A549 (cell line): ENCODE results near the gene USH1C. TPM values are rescaled to one million over a fixed set of nuclear protein-coding genes. Genes with fewer than 3 reads are reported as not detected.

Experiments used
- ATAC-seq, 2 experiments: fragments of 200-7000 bp in 1 of 2; fragments of >200 bp in 1 of 2; cut with Nextera tagmentation in 1 of 2; cut with Tn5 transposase in 1 of 2; 3 replicates each; pipeline versions ENCODE4 v1.8.0 to v1.9.1; 2018 to 2020; ENCODE audit warnings: mild to moderate bottlenecking in 1 of 2, moderate library complexity in 1 of 2
- CTCF ChIA-PET: fragments of 300-600 bp; sonication (Branson Sonifier 250); formaldehyde crosslinking; extraction: SDS; loops from one replicate; lab custom pipeline; 2021; ENCODE audit warnings: antibody characterized with exemption, inconsistent platforms; lab: Yijun Ruan, JAX
- POLR2A ChIA-PET: fragments of 350-600 bp; formaldehyde crosslinking; extraction: SDS; loops from one replicate; lab custom pipeline; 2021; ENCODE audit warnings: antibody characterized with exemption, inconsistent platforms; lab: Yijun Ruan, JAX
- DNase-seq, 2 experiments: peaks; one replicate each; pipeline versions ENCODE4 v3.0.0 to v3.0.0-alpha.2; 2011 to 2016; ENCODE audit warnings: low read depth in 1 of 2, low spot score in 1 of 2
- FAIRE-seq: peaks from 2 replicates; lab custom pipeline; 2011; peaks lifted over from hg19 to GRCh38; lab: Jason Lieb, UNC
- H3K27ac ChIP-seq, 2 experiments: fragments of >200 bp; sonication (Bioruptor Twin); formaldehyde crosslinking; 3 replicates each; pipeline ENCODE4 v1.5.1; 2016 to 2017
- H3K4me1 ChIP-seq: fragments of >200 bp; sonication (Bioruptor Twin); formaldehyde crosslinking; 3 replicates; pipeline ENCODE4 v1.6.1; 2016
- H3K4me2 ChIP-seq: fragments of >200 bp; sonication (Bioruptor Twin); formaldehyde crosslinking; 3 replicates; pipeline ENCODE4 v1.6.1; 2016
- H3K4me3 ChIP-seq: fragments of >200 bp; sonication (Bioruptor Twin); formaldehyde crosslinking; 3 replicates; pipeline ENCODE4 v1.5.1; 2016
- H3K9me3 ChIP-seq: fragments of >200 bp; sonication (Bioruptor Twin); formaldehyde crosslinking; 3 replicates; pipeline ENCODE4 v1.6.1; 2016
- BHLHE40 ChIP-seq: IDR thresholded peaks from 2 replicates; pipeline ENCODE4 v1.6.1; 2012; ENCODE audit warnings: low read depth, low read length, inconsistent platforms
- EHMT2 ChIP-seq: fragments of 200-600 bp; sonication (generic); IDR thresholded peaks from 2 replicates; pipeline ENCODE4 v1.6.1; 2016; ENCODE audit warnings: antibody characterized with exemption, low read depth, mild to moderate bottlenecking, moderate library complexity
- FOSL2 ChIP-seq, 2 experiments: fragments of 450-650 bp in 1 of 2; fragments of >200 bp in 1 of 2; sonication (Bioruptor Twin) in 1 of 2; formaldehyde crosslinking; IDR thresholded peaks; 2 replicates each; pipeline versions ENCODE4 v1.5.0 to v1.6.1; 2016 to 2020; ENCODE audit warnings: mild to moderate bottlenecking in 1 of 2, moderate library complexity in 1 of 2
- GATA3 ChIP-seq: IDR thresholded peaks from 2 replicates; pipeline ENCODE4 v1.6.1; 2012; ENCODE audit warnings: borderline replicate concordance
- HOXA7 ChIP-seq: fragments of 250-450 bp; sonication (Bioruptor Pico); IDR thresholded peaks from 2 replicates; pipeline ENCODE4 v1.5.0; 2020; ENCODE audit warnings: mild to moderate bottlenecking, moderate library complexity
- JUNB ChIP-seq: fragments of >200 bp; sonication (Bioruptor Twin); formaldehyde crosslinking; IDR thresholded peaks from 2 replicates; pipeline ENCODE4 v1.6.1; 2016
- NFE2L2 ChIP-seq: fragments of 150-350 bp; conservative IDR thresholded peaks from 2 replicates; pipeline ENCODE4 v1.6.1; 2014; ENCODE audit warnings: low read length
- NPAS2 ChIP-seq: fragments of 250-450 bp; sonication (Bioruptor Pico); IDR thresholded peaks from 2 replicates; pipeline ENCODE4 v1.8.0; 2022; ENCODE audit warnings: mild to moderate bottlenecking, moderate library complexity, borderline replicate concordance
- RFX5 ChIP-seq: fragments of 450-650 bp; IDR thresholded peaks from 2 replicates; pipeline ENCODE4 v1.7.1; 2014; ENCODE audit warnings: antibody characterized with exemption, mild to moderate bottlenecking, moderate library complexity
- SMC3 ChIP-seq: fragments of >200 bp; sonication (Bioruptor Twin); formaldehyde crosslinking; IDR thresholded peaks from 3 replicates; pipeline ENCODE4 v1.6.1; 2018; ENCODE audit warnings: inconsistent platforms
- TFCP2L1 ChIP-seq: fragments of 250-450 bp; sonication (Bioruptor Pico); IDR thresholded peaks from 2 replicates; pipeline ENCODE4 v1.5.0; 2021; ENCODE audit warnings: mild to moderate bottlenecking
- ZC3H11A ChIP-seq: fragments of 450-650 bp; IDR thresholded peaks from 2 replicates; pipeline ENCODE4 v1.6.1; 2014; ENCODE audit warnings: antibody characterized with exemption, mild to moderate bottlenecking
- ZSCAN20 ChIP-seq: fragments of 250-450 bp; sonication (Bioruptor Pico); IDR thresholded peaks from 2 replicates; pipeline ENCODE4 v1.8.0; 2022; ENCODE audit warnings: mild to moderate bottlenecking, moderate library complexity
- WGBS: methylation state at CpG from one replicate; pipeline ENCODE4 v1.1.6; 2017; ENCODE audit errors: missing lambda C conversion rate; 5-methylcytosine and 5-hydroxymethylcytosine counted together
- polyA plus RNA-seq, 4 experiments: library from polyadenylated mRNA; depleted of rRNA in 3 of 4; stranded (reverse); fragments of >200 nt; fragmentation: RNase III in 1 of 4; extraction: RNeasy Plus Mini Kit Qiagen cat#74134 plus additional on column Dnase treatment in 1 of 4; gene quantifications; 2 replicates in 3 of 4; 3 replicates in 1 of 4; pipeline ENCODE4 v1.2.3, GENCODE V29; 2011 to 2017
- TF ChIP-seq, protein P1 (sequence below): fragments of >200 bp; sonication (Bioruptor Twin); formaldehyde crosslinking; IDR thresholded peaks from 3 replicates; pipeline ENCODE4 v1.5.1; 2016
- TF ChIP-seq, protein P2 (sequence below): fragments of 450-650 bp; IDR thresholded peaks from 2 replicates; pipeline ENCODE4 v1.6.1; 2014; ENCODE audit warnings: antibody characterized with exemption
- TF ChIP-seq, protein P3 (sequence below): IDR thresholded peaks from 2 replicates; pipeline ENCODE4 v1.6.1; 2012; ENCODE audit warnings: low read depth, borderline replicate concordance
- TF ChIP-seq, protein P4 (sequence below): IDR thresholded peaks from 2 replicates; pipeline ENCODE4 v1.6.1; 2012
- TF ChIP-seq, protein P5 (sequence below): fragments of 200-600 bp; sonication (generic); IDR thresholded peaks from 2 replicates; pipeline ENCODE4 v1.6.1; 2016; ENCODE audit warnings: antibody characterized with exemption, mild to moderate bottlenecking, moderate library complexity

USH1C gene
- polyA plus RNA-seq, 2 of the 4 experiments (the other 2 are of a cell fraction), result 3.2 to 8.6 TPM

DNA sequence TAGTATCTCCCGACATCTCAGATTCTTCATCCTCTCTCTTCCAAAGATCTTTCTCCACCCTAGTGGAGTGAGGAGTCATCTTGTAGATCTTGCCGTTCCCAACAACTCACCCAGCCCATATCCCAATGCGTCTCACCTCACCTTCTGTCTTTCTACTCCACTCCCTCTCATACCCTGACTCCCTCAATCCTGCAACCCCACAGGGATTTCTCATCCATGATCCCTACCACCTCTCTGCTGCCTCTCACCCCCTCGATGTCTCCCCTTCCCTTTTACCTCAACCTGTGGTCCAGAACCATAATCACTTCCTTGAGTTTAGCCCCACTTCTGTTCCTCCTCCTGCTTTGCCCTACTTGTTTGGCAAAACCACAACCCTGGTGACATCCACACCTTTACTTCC is 44.5 kb upstream of the USH1C start:
- ATAC-seq (no peak), FAIRE-seq (no peak), DNase-seq (no peak)
- TF ChIP-seq BHLHE40 (no peak), ZSCAN20 (no peak), SMC3 (no peak), NFE2L2 (no peak), RFX5 (no peak), JUNB (no peak), NPAS2 (CRISPR knock-in tag) (no peak), FOSL2 (IDR thresholded peaks at IDR 0.05) (no peak), FOSL2 (CRISPR knock-in tag; IDR thresholded peaks at IDR 0.05) (no peak), GATA3 (no peak), EHMT2 (no peak)
- TF ChIP-seq, protein P1, sequence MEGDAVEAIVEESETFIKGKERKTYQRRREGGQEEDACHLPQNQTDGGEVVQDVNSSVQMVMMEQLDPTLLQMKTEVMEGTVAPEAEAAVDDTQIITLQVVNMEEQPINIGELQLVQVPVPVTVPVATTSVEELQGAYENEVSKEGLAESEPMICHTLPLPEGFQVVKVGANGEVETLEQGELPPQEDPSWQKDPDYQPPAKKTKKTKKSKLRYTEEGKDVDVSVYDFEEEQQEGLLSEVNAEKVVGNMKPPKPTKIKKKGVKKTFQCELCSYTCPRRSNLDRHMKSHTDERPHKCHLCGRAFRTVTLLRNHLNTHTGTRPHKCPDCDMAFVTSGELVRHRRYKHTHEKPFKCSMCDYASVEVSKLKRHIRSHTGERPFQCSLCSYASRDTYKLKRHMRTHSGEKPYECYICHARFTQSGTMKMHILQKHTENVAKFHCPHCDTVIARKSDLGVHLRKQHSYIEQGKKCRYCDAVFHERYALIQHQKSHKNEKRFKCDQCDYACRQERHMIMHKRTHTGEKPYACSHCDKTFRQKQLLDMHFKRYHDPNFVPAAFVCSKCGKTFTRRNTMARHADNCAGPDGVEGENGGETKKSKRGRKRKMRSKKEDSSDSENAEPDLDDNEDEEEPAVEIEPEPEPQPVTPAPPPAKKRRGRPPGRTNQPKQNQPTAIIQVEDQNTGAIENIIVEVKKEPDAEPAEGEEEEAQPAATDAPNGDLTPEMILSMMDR, result no peak
- TF ChIP-seq, protein P2, sequence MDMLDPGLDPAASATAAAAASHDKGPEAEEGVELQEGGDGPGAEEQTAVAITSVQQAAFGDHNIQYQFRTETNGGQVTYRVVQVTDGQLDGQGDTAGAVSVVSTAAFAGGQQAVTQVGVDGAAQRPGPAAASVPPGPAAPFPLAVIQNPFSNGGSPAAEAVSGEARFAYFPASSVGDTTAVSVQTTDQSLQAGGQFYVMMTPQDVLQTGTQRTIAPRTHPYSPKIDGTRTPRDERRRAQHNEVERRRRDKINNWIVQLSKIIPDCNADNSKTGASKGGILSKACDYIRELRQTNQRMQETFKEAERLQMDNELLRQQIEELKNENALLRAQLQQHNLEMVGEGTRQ, result no peak
- TF ChIP-seq, protein P3, sequence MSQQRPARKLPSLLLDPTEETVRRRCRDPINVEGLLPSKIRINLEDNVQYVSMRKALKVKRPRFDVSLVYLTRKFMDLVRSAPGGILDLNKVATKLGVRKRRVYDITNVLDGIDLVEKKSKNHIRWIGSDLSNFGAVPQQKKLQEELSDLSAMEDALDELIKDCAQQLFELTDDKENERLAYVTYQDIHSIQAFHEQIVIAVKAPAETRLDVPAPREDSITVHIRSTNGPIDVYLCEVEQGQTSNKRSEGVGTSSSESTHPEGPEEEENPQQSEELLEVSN, result no peak
- CTCF ChIA-PET, result interaction anchor here (0.6 kb wide), 2 partner anchors 17 to 301 kb away, joined by 3 read pairs; no protein-coding TSS in a partner anchor
- Histone ChIP-seq H3K4me2 (no peak overlapping the region), H3K4me3 (no peak overlapping the region), H3K9me3 (no peaks in the 10 kb centered on the region; the same call in 2 of the 3 replicates), H3K4me1 (no peaks in the 10 kb centered on the region), H3K27ac (no peak overlapping the region)
- POLR2A ChIA-PET, result no interaction called here
- 48% methylated on average over 4 of the region's 4 CpGs for WGBS

DNA sequence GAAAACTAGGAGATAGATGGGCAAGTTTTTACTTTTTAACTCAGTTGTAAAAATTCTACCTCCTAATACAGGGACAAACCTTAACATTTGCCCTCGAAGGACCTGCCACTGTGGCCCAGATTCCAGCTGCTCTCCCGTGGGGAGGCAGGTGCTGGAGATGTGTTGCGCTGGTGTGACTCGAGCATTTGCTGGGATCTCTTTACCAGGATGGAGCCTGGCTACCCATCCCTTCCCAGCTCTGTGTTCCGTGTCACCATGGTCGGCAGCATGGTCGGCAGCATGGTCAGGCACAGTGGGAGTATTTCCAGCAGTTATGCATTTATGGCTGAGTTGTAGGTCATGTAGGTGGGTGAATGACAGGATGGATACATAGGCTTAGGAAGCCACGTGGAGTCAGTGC is 44.0 kb upstream of the USH1C start:
- DNase-seq (no peak), FAIRE-seq (no peak), ATAC-seq (no peak)
- Histone ChIP-seq H3K4me1 (no peaks in the 10 kb centered on the region), H3K4me3 (no peak overlapping the region), H3K4me2 (no peak overlapping the region), H3K9me3 (no peaks in the 10 kb centered on the region; the same call in 2 of the 3 replicates), H3K27ac (no peak overlapping the region)
- ChIA-PET CTCF (interaction anchor here (1.2 kb wide), 2 partner anchors 8 to 11 kb away, joined by 3 read pairs; no protein-coding TSS in a partner anchor), POLR2A (no interaction called here)
- WGBS, result 26% methylated on average over 8 of the region's 8 CpGs
- TF ChIP-seq RFX5, result no peak
- no peak for TF ChIP-seq TFCP2L1 (CRISPR knock-in tag)
- no peak for TF ChIP-seq ZC3H11A
- no peak for TF ChIP-seq NPAS2 (CRISPR knock-in tag)
- TF ChIP-seq, protein P4, sequence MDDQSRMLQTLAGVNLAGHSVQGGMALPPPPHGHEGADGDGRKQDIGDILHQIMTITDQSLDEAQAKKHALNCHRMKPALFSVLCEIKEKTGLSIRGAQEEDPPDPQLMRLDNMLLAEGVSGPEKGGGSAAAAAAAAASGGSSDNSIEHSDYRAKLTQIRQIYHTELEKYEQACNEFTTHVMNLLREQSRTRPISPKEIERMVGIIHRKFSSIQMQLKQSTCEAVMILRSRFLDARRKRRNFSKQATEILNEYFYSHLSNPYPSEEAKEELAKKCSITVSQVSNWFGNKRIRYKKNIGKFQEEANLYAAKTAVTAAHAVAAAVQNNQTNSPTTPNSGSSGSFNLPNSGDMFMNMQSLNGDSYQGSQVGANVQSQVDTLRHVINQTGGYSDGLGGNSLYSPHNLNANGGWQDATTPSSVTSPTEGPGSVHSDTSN, result no peak
- TF ChIP-seq, protein P5, sequence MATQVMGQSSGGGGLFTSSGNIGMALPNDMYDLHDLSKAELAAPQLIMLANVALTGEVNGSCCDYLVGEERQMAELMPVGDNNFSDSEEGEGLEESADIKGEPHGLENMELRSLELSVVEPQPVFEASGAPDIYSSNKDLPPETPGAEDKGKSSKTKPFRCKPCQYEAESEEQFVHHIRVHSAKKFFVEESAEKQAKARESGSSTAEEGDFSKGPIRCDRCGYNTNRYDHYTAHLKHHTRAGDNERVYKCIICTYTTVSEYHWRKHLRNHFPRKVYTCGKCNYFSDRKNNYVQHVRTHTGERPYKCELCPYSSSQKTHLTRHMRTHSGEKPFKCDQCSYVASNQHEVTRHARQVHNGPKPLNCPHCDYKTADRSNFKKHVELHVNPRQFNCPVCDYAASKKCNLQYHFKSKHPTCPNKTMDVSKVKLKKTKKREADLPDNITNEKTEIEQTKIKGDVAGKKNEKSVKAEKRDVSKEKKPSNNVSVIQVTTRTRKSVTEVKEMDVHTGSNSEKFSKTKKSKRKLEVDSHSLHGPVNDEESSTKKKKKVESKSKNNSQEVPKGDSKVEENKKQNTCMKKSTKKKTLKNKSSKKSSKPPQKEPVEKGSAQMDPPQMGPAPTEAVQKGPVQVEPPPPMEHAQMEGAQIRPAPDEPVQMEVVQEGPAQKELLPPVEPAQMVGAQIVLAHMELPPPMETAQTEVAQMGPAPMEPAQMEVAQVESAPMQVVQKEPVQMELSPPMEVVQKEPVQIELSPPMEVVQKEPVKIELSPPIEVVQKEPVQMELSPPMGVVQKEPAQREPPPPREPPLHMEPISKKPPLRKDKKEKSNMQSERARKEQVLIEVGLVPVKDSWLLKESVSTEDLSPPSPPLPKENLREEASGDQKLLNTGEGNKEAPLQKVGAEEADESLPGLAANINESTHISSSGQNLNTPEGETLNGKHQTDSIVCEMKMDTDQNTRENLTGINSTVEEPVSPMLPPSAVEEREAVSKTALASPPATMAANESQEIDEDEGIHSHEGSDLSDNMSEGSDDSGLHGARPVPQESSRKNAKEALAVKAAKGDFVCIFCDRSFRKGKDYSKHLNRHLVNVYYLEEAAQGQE, result no peak
- TF ChIP-seq HOXA7 (CRISPR knock-in tag), result no peak
